Esophagus muscularis mucosa (tissue), 4 donors: Measurements from ENCODE around the gene PTPRCAP.

Experiments used
- EP300 ChIP-seq: sonication (generic); formaldehyde crosslinking; IDR thresholded peaks from one replicate; pipeline ENCODE4 v1.6.1; 2017; ENCODE audit warnings: antibody characterized with exemption
- POLR2A ChIP-seq: fragments of 450-650 bp; IDR thresholded peaks from one replicate; pipeline ENCODE4 v1.6.1; 2017; ENCODE audit warnings: antibody characterized with exemption, moderate library complexity, mild to moderate bottlenecking, low read depth
- POLR2AphosphoS5 ChIP-seq, 2 donors: sonication (generic); formaldehyde crosslinking; IDR thresholded peaks; one replicate each; pipeline ENCODE4 v1.6.1; 2017; ENCODE audit warnings: antibody characterized with exemption in 2 of 2
- TF ChIP-seq, protein P1 (sequence below), 3 experiments: fragments of 200-600 bp in 2 of 3; fragments of 450-650 bp in 1 of 3; sonication (generic) in 2 of 3; IDR thresholded peaks; one replicate each; pipeline ENCODE4 v1.5.1; 2017 to 2019; ENCODE audit warnings: antibody characterized with exemption in 3 of 3, mild to moderate bottlenecking in 2 of 3, moderate library complexity in 1 of 3

DNA sequence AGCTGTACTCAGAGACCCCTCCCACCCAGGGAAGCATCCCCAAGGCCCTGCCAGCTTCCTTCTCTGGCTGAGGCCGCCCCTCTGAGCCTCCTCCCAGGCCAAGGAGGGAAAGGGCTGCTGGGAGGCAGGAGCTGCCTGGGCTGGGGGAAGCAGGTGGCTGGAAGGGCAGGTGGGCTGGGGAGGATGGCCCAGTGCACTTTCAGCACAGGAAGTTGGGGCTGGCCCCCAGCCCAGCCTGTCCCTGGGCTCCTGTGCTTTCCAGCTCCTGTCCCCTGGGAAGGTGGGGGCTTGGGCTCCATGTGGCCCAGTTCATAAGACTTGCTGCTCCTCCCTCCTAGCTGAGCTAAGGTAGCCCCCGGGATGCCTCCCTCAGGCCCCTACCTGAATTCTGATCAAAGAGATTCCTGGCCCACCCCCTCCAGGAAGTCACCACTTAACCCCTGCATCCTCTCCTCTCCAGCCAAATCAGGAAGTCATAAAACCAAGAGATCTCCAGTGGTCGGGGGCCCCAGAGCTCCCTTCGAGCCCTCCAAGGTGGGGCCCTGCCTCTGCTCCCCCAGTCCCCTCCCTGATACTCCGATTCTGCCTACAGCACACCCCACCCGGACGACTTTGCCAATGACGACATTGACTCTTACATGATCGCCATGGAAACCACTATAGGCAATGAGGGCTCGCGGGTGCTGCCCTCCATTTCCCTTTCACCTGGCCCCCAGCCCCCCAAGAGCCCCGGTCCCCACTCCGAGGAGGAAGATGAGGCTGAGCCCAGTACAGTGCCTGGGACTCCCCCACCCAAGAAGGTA, 40.7 kb downstream of the PTPRCAP start:
- TF ChIP-seq, protein P1, sequence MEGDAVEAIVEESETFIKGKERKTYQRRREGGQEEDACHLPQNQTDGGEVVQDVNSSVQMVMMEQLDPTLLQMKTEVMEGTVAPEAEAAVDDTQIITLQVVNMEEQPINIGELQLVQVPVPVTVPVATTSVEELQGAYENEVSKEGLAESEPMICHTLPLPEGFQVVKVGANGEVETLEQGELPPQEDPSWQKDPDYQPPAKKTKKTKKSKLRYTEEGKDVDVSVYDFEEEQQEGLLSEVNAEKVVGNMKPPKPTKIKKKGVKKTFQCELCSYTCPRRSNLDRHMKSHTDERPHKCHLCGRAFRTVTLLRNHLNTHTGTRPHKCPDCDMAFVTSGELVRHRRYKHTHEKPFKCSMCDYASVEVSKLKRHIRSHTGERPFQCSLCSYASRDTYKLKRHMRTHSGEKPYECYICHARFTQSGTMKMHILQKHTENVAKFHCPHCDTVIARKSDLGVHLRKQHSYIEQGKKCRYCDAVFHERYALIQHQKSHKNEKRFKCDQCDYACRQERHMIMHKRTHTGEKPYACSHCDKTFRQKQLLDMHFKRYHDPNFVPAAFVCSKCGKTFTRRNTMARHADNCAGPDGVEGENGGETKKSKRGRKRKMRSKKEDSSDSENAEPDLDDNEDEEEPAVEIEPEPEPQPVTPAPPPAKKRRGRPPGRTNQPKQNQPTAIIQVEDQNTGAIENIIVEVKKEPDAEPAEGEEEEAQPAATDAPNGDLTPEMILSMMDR (IDR thresholded peaks at IDR 0.05), result no peak
- TF ChIP-seq EP300 (no peak), POLR2A (no peak), POLR2AphosphoS5 (IDR thresholded peaks at IDR 0.05) (no peak)
